Ureter (tissue), 1 donor: Measurements from ENCODE around the gene FBXO5. TPM values are rescaled to one million over a fixed set of nuclear protein-coding genes. Genes with fewer than 3 reads are reported as not detected.
"Not testable (repeated sequence)": the region's sequence is repeated elsewhere in the genome, so short reads cannot be mapped to it uniquely, and the experiment has no call there.

Experiments
- DNase-seq: peaks from one replicate; pipeline ENCODE4 v3.0.0-alpha.2; 2020; ENCODE audit warnings: low spot score
- total RNA-seq: library from RNA; stranded (reverse); gene quantifications from one replicate; pipeline ENCODE4 v1.2.4, GENCODE V29; 2023
- donor health status: DM: yes; HTN: yes; CAD: no.

FBXO5 gene
- total RNA-seq, 1 donor from 2014 or later = 5.3 TPM

GRCh38 chr6:152993431-152993830, 10.6 kb upstream of the FBXO5 start:
- no peak for DNase-seq

GRCh38 chr6:152986978-152987377, 4.1 kb upstream of the FBXO5 start:
- no peak for DNase-seq

- not testable (repeated sequence) for DNase-seq
Measured at GRCh38 chr6:152985300-152985699, 2.5 kb upstream of the FBXO5 start.

GRCh38 chr6:152984513-152984872, 1.7 kb upstream of the FBXO5 start:
- no peak for DNase-seq

GRCh38 chr6:152983637-152984512, 1.0 kb upstream of the FBXO5 start:
- peak; percentile 84 for DNase-seq

GRCh38 chr6:152981989-152982903, 595 bp downstream of the FBXO5 start:
- DNase-seq = peak; percentile 51

- DNase-seq = no peak
Measured at GRCh38 chr6:152981219-152981618, 1.6 kb downstream of the FBXO5 start.

- no peak for DNase-seq
Measured at GRCh38 chr6:152980656-152981055, 2.2 kb downstream of the FBXO5 start.

GRCh38 chr6:152979116-152979515, 3.7 kb downstream of the FBXO5 start:
- no peak for DNase-seq

GRCh38 chr6:152978058-152978457, 4.8 kb downstream of the FBXO5 start:
- no peak for DNase-seq

GRCh38 chr6:152977556-152977955, 5.3 kb downstream of the FBXO5 start:
- DNase-seq = no peak

GRCh38 chr6:152976749-152977148, 6.1 kb downstream of the FBXO5 start:
- DNase-seq = no peak

- DNase-seq = no peak
Measured at GRCh38 chr6:152975204-152975915, 7.5 kb downstream of the FBXO5 start.

GRCh38 chr6:152973916-152974315, 8.9 kb downstream of the FBXO5 start:
- no peak for DNase-seq

GRCh38 chr6:152969688-152970418, 13.0 kb downstream of the FBXO5 start:
- no peak for DNase-seq

- DNase-seq = not testable (repeated sequence)
Measured at GRCh38 chr6:152966168-152966894, 16.5 kb downstream of the FBXO5 start.

- DNase-seq = no peak
Measured at GRCh38 chr6:152959333-152959732, 23.5 kb downstream of the FBXO5 start.

GRCh38 chr6:152957796-152958195, 25.0 kb downstream of the FBXO5 start:
- DNase-seq = no peak

- DNase-seq = no peak
Measured at GRCh38 chr6:152954443-152954842, 28.4 kb downstream of the FBXO5 start.

GRCh38 chr6:152952866-152953509, 29.9 kb downstream of the FBXO5 start:
- no peak for DNase-seq
